HG03460 (cell line): ENCODE measurements around the gene SELENOM.

Experiments
- ATAC-seq: cut with Tn5 transposase; IDR thresholded peaks from one replicate; pipeline ENCODE4 v1.9.1; 2021; ENCODE audit not compliant: unreplicated experiment

SELENOM gene, protein sequence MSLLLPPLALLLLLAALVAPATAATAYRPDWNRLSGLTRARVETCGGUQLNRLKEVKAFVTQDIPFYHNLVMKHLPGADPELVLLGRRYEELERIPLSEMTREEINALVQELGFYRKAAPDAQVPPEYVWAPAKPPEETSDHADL

DNA sequence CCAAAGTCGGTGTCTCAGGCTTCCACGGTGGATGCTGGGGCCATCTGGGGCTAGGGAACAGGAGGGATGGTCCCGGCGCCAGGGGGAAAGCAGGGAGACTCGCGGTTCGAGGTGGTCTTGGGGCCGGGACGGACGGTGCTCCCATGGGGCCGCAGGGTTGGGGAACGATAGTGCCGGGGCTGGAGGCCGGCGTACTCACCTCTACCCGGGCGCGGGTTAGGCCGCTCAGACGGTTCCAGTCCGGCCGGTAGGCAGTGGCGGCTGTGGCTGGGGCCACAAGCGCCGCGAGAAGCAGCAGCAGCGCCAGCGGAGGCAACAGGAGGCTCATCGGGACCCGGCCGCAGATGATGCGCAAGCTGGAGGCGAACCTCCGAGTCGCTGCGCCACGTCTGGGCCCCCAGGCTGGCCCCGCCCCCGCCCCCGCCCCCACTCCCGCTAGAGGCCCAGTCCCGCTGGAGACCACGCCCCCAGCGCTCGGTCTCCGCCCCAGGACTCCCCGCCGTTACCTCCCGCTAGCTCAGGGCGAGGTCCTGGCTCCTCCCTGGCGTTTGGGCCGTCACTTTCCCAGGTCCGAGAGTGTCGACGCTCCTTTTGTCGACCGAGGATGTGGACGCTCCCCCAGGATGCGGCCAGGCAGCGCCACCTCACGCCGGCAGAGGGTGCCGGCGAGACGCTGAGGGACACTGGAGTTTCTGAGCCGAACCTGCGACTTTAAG lies at the start of gene SELENOM:
SELENOM (minus strand) TSS at position 391 of the 716 bp plus-strand sequence; CDS start at position 328, 63 bp downstream.
- ATAC-seq, result peak; percentile 79

DNA sequence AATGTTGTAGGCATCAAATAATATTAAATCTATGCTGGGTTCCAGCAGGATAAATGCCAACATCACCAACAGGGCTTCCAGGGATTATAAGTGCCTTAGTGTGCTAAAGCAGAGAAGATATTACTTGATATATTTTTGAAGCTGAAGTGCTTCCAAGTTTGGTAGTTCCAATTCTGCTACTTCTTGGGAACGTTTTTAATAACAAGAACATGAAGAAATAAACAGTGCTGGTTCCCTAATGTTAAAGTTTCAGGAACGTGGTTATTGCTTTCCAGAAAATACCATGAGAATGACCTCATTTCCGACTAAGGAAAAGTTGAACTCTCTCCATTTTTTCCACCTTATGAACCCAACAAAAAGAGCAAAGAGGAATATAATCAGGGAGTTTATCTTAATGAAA lies 48.1 kb upstream of the SELENOM start:
- no peak for ATAC-seq

DNA sequence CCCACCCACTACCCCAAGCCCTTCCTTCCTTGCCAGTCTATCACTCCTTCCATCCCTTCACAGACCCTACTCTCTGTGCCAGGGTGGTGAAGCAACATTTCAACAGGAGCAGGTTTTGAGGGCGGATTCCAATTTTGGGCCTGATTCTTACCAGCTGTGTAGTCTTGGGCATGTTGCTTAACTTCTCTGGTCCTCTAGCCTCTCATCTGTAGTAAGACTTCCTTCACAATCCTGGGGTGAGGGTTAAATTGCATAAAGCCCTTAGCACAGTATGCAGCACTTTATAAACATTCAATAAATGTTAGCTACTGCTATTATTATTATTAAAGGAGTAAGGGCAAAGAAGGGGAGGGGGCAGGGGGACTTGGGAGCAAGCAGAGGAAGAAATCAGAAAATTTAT lies 47.6 kb upstream of the SELENOM start:
- ATAC-seq, result no peak

DNA sequence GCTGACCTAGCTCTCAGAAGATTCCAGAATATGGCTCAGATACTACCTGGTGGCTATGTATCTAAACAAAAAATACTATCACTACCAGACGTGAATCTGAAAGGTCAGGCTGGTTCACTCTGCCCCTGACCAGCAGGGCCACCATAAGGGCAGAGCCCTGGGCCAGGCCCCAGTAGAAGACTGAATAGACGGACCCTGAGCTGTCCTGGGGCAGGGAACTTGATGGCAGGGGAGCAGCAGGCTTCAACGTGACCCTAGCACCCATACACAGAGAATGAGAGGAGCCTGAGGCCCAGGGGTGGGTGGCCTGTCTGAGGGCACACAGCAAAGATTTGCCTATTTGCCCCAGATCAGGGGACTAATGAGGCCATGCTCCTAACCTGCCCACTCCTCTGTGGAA lies 46.0 kb upstream of the SELENOM start:
- ATAC-seq, result no peak

DNA sequence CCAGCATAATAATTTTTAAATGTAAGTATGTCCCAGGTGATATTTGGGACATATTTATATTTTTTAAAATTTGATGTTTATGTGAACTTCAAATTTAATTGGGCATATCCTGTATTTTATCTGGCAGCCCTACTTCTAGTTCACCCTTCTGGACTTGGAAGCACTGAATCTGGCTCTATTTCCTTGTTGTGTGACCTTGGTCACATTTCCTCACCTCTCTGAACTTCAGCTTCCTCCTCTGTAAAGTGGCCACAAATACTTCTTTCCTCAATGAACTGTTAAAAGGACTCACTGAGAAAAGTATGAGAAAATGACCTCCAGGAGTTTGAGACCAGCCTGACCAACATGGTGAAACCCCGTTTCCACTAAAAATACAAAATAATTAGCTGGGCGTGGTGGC lies 44.5 kb upstream of the SELENOM start:
- no peak for ATAC-seq

DNA sequence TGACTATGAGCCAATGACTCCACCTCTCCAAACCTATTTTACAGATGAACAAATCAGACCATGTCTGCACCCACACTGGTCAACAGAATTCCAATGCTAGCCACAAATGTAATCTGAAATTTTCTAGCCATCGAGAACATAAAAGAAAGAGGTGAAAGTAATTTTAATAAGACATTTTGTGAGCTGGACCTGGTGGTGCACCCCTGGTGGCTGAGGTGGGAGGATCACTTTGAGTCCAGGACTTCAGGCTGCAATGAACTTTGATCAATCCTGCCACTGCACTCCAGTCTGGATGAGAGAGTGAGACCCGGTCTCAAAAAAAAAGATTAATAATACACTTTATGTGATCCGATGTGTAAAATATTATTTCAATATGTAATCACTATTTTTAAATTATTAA lies 43.2 kb upstream of the SELENOM start:
- no peak for ATAC-seq

DNA sequence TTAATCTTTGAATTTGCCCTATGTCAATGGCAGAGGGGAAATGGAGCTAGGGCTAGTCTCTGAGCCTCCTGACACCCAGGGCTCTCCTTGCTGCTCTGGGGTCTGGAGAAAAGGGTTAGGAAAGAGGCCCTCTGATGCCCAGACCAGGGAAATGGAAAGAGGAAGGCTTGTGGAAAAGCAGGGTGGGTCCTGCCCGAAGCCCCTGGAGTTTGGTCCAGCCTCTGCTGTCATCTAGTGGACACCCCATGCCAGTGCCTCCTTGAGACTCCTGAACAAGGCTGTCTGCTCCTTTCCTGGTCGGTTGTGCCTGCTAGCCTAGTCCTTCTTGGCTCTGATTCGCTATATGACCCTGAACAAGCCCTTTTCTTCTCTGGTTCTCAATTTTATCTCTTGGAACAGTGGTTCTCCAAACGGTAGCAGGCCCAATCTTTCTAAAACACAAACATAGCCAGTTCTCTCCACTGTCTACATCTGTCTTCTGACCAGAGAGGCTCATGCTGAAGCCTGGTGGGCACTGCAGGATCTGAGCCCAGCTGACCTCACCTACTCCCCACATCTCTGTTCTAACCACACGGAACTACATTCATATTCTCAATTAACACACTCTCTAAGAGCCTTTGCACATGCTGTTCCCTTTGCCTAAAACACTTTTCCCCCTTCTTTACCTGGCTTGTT lies 41.7 kb upstream of the SELENOM start:
- no peak for ATAC-seq

DNA sequence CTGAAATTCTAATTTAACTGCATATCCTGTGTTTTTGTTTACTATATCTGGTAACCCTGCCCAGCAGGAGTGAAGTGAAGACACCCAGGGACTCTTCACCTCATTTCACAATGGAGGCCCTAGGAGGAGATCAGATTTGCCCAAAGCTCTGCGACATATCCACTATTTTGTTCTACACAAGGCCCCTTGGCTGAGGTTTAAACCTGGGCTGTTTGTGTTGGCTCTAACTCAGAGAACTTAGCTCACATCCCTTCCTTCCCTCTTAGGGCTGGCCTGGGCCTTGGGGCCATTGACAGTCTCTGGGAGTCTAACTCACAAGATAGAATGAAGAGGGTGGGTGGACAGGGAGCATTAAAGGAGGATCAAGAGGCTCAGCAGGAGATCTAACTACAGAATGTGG lies 41.1 kb upstream of the SELENOM start:
- no peak for ATAC-seq

DNA sequence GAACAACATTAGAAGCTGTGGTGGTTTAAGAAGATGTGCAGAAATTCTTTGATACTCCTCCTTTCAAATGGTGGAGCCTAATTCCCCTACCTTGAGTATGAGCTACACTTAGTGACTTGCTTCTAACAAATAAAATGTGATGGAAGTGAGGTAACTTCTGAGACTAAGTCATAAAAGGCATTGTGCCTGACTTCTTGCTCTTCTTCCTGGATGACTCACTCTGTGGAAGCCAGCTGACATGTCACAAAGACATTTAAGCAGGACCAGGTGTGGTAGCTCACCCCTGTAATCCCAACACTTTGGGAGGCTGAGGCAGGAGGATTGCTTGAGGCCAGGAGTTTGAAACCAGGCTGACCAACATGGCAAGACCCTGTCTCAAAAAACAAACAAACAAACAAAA lies 36.9 kb upstream of the SELENOM start:
- ATAC-seq, result no peak

DNA sequence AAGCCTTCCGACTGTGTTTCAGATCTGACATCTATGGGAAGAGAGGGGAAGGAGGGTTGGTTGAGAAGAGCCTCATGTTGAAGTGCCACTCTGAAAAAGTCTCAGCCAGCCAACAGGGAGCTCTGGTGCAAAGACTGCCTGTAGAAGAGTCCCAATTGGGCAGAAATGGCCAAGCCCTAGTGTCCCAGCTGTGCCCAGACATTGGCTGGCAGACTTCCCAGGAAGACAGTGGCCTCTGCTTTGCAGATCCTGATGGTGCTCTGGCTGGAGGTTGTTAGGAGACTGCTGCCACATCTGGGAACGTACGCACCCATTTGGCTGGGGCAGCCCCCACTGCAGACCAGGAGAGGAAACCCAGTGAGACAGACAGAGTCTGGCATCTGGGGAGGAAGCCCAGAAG lies 36.2 kb upstream of the SELENOM start:
- ATAC-seq, result no peak

DNA sequence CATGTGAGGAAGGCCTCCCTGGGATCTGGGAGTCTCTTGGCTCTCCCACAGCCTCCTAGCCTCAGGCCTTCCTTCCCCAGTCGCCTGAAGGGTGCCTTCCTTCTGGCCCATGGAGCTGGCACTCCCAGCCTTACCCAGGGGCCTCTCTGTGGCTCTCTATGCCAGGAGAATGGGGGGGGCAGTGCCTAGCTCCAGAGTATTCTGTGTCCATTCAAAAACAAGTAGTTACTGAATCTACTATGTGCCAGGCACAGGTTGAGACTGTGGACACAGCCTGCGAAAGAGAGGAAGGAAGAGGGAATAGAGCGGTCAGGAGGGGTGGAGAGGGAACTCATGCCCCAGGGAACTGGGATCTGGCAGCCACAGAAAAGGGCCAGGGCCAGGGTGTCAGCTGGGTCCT lies 35.7 kb upstream of the SELENOM start:
- ATAC-seq, result no peak

DNA sequence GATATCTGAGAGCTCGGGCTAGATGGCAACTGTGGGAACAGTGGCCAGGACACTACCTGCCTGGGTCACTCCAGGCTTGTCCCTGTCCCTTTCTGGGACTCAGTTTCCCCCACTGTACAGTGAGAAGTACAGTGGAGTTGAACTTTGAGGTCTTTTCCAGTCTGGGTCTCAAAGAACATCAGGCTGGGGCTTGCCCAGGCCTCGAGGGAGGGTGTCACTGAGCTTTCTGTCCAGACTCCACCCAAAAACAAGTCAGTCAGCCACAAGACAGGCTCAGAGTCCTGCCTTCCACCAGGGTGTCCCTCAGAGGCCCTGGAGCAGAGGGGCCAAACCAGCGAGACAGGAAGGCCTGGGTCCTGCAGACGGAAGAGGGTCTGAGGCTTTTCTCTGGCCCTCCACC lies 34.9 kb upstream of the SELENOM start:
- no peak for ATAC-seq

DNA sequence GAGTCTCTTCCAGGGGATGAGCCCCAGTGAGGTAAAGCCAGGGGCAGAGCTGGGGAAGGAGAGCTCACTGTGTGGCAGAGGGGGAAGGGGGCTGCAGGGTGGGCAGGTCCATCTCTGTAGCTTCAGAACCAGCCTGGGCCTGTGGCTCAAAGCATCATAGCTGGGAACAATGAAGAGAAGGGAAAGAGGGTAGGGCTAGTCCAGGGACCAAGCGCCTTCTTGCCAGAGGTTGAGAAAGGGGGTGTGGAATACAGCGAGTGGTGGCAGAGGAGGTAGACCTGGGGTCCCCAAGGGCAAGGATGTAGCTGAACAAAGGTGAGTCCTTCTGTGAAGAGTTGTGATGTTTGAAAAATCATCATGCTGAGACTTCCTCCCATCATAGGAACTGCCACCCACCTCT lies 34.2 kb upstream of the SELENOM start:
- no peak for ATAC-seq

DNA sequence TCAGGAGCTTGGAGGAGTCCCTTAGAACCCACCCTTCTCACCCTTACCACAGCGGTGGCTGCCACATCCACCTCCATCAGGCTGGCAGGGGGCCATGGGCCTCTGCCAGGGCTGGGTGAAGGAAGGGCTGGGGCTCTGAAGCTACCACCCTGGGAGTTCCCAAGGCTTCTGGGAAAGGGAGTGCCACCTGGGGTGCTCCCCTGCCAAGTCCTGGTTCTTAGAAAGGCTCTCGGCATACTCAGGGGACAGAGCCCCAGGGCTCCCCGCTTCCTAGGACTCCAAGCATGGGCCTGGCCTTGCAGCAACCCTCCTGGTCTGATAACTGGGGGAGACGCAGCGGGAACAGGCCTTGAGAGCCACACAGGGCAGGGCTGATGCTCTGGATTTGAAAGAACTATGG lies 33.4 kb upstream of the SELENOM start:
- no peak for ATAC-seq

DNA sequence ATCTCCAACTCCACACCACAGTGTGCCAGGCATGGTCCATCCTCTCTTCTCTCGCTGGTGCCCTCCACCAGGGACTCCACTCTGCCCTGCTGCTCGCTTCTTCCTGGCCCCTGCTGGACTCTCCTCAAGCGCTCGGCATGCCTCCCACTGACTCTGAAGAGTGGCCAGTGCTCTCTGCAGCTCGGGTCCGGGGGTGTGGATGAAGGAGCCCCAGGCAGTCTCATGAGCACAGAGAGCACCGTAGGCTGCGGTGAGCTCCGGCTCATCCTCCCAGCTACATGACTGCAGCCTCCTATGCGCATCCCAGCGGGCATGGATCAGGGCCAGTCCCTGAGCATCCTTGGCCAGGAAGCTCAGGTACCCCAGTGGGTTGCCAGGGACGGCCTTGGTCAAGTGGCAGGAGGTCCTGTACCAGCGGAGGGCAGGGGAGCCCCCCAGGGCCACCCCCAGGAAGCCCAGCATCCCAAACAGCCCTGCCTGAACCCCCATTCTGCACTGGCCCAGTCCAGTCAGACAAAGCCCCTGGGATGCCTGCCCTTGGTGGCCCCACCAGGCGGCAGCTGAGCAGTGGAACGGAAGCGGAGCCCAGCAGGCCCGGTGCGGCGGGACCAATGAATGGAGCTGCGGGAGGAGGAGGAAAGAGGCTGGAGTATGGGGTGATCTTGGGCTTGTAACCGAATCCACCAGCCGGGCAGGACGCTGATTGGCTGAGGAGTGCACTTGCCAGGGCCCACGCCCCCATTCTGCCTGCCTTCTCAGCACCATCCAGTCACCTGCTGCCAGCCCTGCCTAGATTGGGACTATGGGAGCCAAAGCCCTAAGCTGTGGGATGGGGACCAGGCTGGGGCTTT lies 32.7 kb upstream of the SELENOM start, which contains the start of gene PLA2G3:
PLA2G3 (minus strand) TSS at position 643 of the 851 bp plus-strand sequence; CDS start at position 489, 154 bp downstream.
- no peak for ATAC-seq

DNA sequence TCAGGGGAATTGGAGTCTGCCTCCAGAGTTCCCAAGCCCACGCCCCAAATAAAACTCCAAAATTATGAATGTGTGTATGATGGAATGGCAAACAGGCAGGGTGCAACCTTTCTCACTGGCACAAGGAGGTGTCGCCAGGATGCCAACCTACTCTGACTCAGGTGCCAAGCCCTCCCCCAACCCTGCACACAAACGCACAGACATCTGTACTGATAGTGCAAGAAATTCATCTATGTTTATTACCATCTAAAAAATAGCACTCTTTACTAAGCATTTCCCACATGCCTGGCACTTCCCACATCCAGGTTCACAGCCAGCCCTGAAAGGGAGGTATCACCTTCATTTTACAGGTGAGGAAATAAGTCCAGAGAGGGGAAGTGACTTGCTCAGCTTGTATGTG lies 31.7 kb upstream of the SELENOM start:
- ATAC-seq, result no peak

DNA sequence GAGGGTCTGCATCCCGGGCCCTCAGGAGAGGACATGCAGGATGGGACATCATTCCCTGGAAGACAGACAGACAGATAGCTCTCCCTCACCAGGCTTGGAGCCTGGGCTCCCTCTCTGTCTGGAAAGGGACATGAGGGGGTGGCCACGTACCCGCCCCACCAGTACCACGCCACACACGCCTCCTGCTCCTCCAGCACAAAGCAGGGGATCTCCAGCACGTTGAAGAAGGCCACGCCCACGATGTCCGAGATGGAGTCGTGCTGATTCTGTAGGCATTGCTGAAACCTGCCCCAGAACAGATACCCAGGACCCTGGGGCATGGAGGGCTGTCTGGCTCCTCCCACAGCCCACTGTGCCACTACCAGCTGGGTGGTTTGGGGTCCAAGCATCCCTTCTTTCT lies 30.8 kb upstream of the SELENOM start:
- ATAC-seq, result no peak

DNA sequence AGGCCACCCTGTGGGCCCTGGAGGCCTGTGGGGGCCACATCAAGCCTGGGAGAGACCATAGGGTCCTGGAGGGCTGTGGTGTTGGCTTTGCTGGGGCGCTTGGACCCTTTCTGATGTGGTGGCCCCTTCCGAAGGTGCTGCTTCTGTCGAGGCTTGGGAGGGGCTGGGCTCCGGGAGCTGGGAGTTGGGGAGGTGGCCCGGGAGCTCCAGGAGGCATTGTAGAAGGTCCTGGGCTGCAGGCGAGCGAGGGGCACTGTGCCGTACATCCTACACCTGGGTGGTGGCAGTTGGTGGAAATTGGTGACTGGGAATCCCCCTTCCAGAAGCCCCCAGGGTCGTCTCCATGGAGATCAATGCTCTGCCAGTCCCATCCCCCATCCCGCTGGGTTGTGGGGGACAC lies 30.4 kb upstream of the SELENOM start:
- ATAC-seq, result no peak

DNA sequence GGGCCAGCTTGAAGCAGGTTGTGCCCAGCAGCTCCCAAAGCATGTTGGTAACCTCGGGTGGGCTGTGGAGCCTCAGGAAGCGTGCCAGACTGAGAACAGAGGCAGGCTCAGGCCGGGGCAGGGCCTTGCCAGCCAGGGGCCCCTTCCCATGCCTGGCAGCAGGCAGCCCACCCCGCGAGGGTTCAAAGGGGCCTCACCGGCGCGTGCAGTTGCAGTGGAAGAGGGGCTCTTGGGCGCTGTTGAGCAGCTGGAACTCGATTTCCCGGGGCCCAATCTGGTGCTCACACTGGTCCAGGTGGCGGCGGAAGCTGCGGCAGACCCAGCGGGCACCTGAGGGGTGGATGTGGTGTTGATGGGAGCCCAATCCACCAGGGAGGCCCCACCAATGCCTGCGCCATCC lies 29.3 kb upstream of the SELENOM start:
- no peak for ATAC-seq

DNA sequence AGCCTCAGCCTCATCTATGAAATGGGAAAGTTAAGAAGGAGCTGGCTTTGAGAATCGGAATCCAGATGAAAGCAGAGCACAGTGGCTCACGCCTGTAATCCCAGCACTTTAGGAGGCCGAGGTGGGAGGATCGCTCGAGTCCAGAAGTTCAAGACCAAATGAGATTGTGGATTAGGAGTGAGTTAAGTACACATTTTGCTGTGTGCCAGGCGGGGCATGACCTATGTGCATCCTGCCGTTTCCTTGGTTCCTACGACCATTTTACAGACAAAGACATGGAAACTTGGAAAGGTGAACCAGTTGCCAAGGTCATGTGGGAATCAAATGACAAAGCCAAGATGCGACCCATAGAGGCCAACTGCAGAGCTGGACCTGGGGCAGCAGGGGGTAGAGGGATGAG lies 28.8 kb upstream of the SELENOM start:
- no peak for ATAC-seq

DNA sequence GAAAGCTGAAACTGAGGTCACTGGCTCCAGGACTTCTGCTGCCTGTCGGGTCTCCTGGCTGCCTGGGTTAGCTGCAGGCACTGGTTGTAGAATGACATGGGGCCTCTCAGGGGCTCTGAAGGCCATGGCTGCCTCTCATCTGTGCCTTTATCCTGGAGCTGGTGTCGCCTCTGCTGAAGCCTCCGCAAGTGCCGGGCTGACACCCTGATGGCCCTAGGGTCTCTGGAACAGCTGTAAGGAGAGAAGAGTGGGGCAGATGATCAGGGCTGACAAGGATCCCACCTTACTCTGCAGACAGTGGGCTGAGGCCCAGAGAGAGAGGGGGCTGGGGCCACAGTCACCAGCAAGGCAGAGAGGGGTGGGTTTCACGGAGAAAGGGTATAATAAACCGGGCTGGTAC lies 28.3 kb upstream of the SELENOM start:
- ATAC-seq, result no peak
